Lower lobe of right lung (tissue), 2 donors: ENCODE results near the gene ESYT1. TPM values are rescaled to one million over a fixed set of nuclear protein-coding genes. Genes with fewer than 3 reads are reported as not detected.

Experiments used
- ATAC-seq, 2 donors: fragments of 200-7000 bp; cut with Tn5 transposase; one replicate each; pipeline ENCODE4 v1.9.1; 2020 to 2022; ENCODE audit warnings: mild to moderate bottlenecking in 2 of 2, moderate library complexity in 2 of 2
- DNase-seq: peaks from one replicate; pipeline ENCODE4 v3.0.0-alpha.2; 2020
- H3K27ac ChIP-seq: fragments of 200-600 bp; one replicate; pipeline ENCODE4 v1.8.0; 2022
- H3K27me3 ChIP-seq: fragments of 200-600 bp; one replicate; pipeline ENCODE4 v1.8.0; 2022; ENCODE audit warnings: low read depth
- H3K36me3 ChIP-seq: fragments of 200-600 bp; one replicate; pipeline ENCODE4 v1.8.0; 2022; ENCODE audit warnings: mild to moderate bottlenecking
- H3K4me1 ChIP-seq: fragments of 200-600 bp; one replicate; pipeline ENCODE4 v1.8.0; 2022
- H3K4me3 ChIP-seq: fragments of 200-600 bp; one replicate; pipeline ENCODE4 v1.8.0; 2022; ENCODE audit warnings: mild to moderate bottlenecking
- H3K9me3 ChIP-seq: fragments of 200-600 bp; one replicate; pipeline ENCODE4 v1.8.0; 2022
- CTCF ChIP-seq: fragments of 200-600 bp; IDR thresholded peaks from one replicate; pipeline ENCODE4 v1.8.0; 2022; ENCODE audit warnings: antibody characterized with exemption, mild to moderate bottlenecking
- intact Hi-C: fragments of 100-400 bp; cut with DNase I; formaldehyde crosslinking; loops from one replicate; pipeline ENCODE4 v1.11.0; 2022
- total RNA-seq: library from RNA; stranded (reverse); fragmentation: NEBNext Ultra II Directional; extraction: Animal tissue kit (Norgen Biotek cat#: 25700); gene quantifications from one replicate; pipeline ENCODE4 v1.2.1, GENCODE V29; 2021
- donor health status: DM: no; HTN: yes; CAD: no; lungs with severe emphysema.

The ESYT1 gene
- total RNA-seq, 1 donor from 2014 or later: 114 TPM

- Histone ChIP-seq H3K4me1 (peaks cover 29% of the 10 kb centered on the region), H3K36me3 (peaks cover 27% of the 10 kb centered on the region), H3K27ac (peak within 1 kb of the TSS; percentile 93), H3K27me3 (no peaks in the 10 kb centered on the region), H3K9me3 (no peaks in the 10 kb centered on the region), H3K4me3 (peak within 1 kb of the TSS; percentile 85)
- peak; percentile 88 to 96 for ATAC-seq
- peak; percentile 92 for DNase-seq
- TF ChIP-seq CTCF: peak; percentile 61
- intact Hi-C loops: no loop called here
Observed at GRCh38 chr12:56189099-56189917, 61.2 kb downstream of the ESYT1 start, which contains the start of gene SMARCC2. Gene SMARCC2 (minus strand): TSS chr12:56189483. CDS start chr12:56189461, 22 bp downstream.

GRCh38 chr12:56189918-56190694 is 62.0 kb downstream of the ESYT1 start:
- Histone ChIP-seq H3K27me3 (no peaks in the 10 kb centered on the region), H3K4me1 (peaks cover 29% of the 10 kb centered on the region), H3K4me3 (peak overlapping the region; percentile 85), H3K36me3 (peaks cover 19% of the 10 kb centered on the region), H3K27ac (peak overlapping the region; percentile 93), H3K9me3 (no peaks in the 10 kb centered on the region)
- peak; percentile 83 for DNase-seq
- intact Hi-C loops: no loop called here
- peak; percentile 82 to 83 for ATAC-seq
- TF ChIP-seq CTCF: no peak

DNA sequence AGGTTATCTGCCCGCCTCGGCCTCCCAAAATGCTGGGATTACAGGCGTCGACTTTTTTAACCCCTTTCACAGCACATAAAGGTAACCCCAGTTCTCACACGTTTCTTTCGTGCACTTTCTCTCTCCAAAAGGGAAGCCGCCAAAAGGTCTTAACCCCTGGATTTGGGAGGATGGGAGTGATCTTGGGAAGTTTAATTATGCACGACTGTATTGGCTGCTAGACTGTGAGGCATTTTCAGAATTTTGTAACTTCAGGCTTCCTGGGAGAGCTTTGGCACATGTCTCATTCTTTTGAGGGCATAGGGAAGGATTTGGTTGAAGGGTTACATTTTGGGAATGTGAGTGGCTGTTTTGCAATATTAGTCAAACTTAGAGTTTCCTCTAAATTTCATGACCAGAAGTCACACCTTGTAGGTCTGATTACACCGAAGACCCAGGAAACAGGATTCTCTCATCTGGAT is 62.7 kb downstream of the ESYT1 start:
- DNase-seq (no peak), ATAC-seq (no peak)
- no peaks in the 10 kb centered on the region for H3K27me3 ChIP-seq
- no peaks in the 10 kb centered on the region for H3K9me3 ChIP-seq
- intact Hi-C loops: no loop called here
- H3K27ac ChIP-seq: peak overlapping the region; percentile 93
- no peak for TF ChIP-seq CTCF
- H3K4me3 ChIP-seq: peak overlapping the region; percentile 85
- peaks cover 29% of the 10 kb centered on the region for H3K4me1 ChIP-seq
- peaks cover 13% of the 10 kb centered on the region for H3K36me3 ChIP-seq

- H3K36me3 ChIP-seq: no peaks in the 10 kb centered on the region
- no peak for TF ChIP-seq CTCF
- ATAC-seq: no peak
- no peak overlapping the region for H3K4me3 ChIP-seq
- no peak overlapping the region for H3K27ac ChIP-seq
- intact Hi-C loops: no loop called here
- H3K4me1 ChIP-seq: peaks cover 20% of the 10 kb centered on the region
- no peaks in the 10 kb centered on the region for H3K9me3 ChIP-seq
- DNase-seq: no peak
- H3K27me3 ChIP-seq: no peaks in the 10 kb centered on the region
Observed at GRCh38 chr12:56192582-56192981, 64.5 kb downstream of the ESYT1 start.

GRCh38 chr12:56193025-56193578 is 65.0 kb downstream of the ESYT1 start:
- peaks cover 14% of the 10 kb centered on the region for H3K4me1 ChIP-seq
- no peak overlapping the region for H3K4me3 ChIP-seq
- no peak for DNase-seq
- ATAC-seq: peak in 1 of 2 donors; percentile 28
- TF ChIP-seq CTCF: peak; percentile 85
- H3K27me3 ChIP-seq: no peaks in the 10 kb centered on the region
- H3K27ac ChIP-seq: no peak overlapping the region
- no peaks in the 10 kb centered on the region for H3K36me3 ChIP-seq
- intact Hi-C loops: no loop called here
- no peaks in the 10 kb centered on the region for H3K9me3 ChIP-seq

Other genes starting within 250 kb of the ESYT1 start
- gene PYM1, start 200.4 kb upstream of the ESYT1 start, total RNA-seq: 28.9 TPM
- gene DGKA, start 197.1 kb upstream of the ESYT1 start, total RNA-seq: 35.3 TPM
- 1.2 TPM for gene PMEL, start 162.2 kb upstream of the ESYT1 start, total RNA-seq
- 22.2 TPM for gene CDK2, start 161.4 kb upstream of the ESYT1 start, total RNA-seq
- gene RAB5B, start 154.2 kb upstream of the ESYT1 start, total RNA-seq: 138 TPM
- gene SUOX, start 131.0 kb upstream of the ESYT1 start, total RNA-seq: 23.3 TPM
- gene IKZF4, start 107.2 kb upstream of the ESYT1 start, total RNA-seq: 13.1 TPM
- gene RPS26, start 86.3 kb upstream of the ESYT1 start, total RNA-seq: 77.2 TPM
- gene ERBB3, start 48.1 kb upstream of the ESYT1 start, total RNA-seq: 80.5 TPM
- gene PA2G4, start 23.7 kb upstream of the ESYT1 start, total RNA-seq: 69.4 TPM
- gene RPL41, start 11.6 kb upstream of the ESYT1 start, total RNA-seq: 2,837 TPM
- 12.5 TPM for gene ZC3H10, start 10.0 kb upstream of the ESYT1 start, total RNA-seq
- 21.4 TPM for gene MYL6B, start 24.3 kb downstream of the ESYT1 start, total RNA-seq
- 1,292 TPM for gene MYL6, start 30.1 kb downstream of the ESYT1 start, total RNA-seq
- 115 TPM for gene SMARCC2, start 61.2 kb downstream of the ESYT1 start, total RNA-seq
- 49.8 TPM for gene RNF41, start 93.7 kb downstream of the ESYT1 start, total RNA-seq
- 20.9 TPM for gene NABP2, start 96.1 kb downstream of the ESYT1 start, total RNA-seq
- not detected for gene SLC39A5, start 101.8 kb downstream of the ESYT1 start, total RNA-seq
- gene ANKRD52, start 130.1 kb downstream of the ESYT1 start, total RNA-seq: 27.8 TPM
- gene COQ10A, start 138.7 kb downstream of the ESYT1 start, total RNA-seq: 12.8 TPM
- 175 TPM for gene CS, start 172.1 kb downstream of the ESYT1 start, total RNA-seq
- gene CNPY2, start 187.7 kb downstream of the ESYT1 start, total RNA-seq: 91.5 TPM
- gene PAN2, start 205.7 kb downstream of the ESYT1 start, total RNA-seq: 93.5 TPM
- 0.56 TPM for gene IL23A, start 210.6 kb downstream of the ESYT1 start, total RNA-seq
- gene STAT2, start 231.8 kb downstream of the ESYT1 start, total RNA-seq: 213 TPM
- not detected for gene APOF, start 234.6 kb downstream of the ESYT1 start, total RNA-seq